H1 (cell line): ENCODE measurements around the gene EXOSC5. TPM values are rescaled to one million over a fixed set of nuclear protein-coding genes. Genes with fewer than 3 reads are reported as not detected.

ENCODE experiments used
- CTCF ChIA-PET: fragments of 300-600 bp; sonication (Branson Sonifier 250); formaldehyde crosslinking; loops from one replicate; lab custom pipeline; 2021; ENCODE audit not compliant: partially characterized antibody; lab: Charles Lee
- POLR2A ChIA-PET: fragments of 300-600 bp; sonication (Branson Sonifier 250); formaldehyde crosslinking; loops from one replicate; lab custom pipeline; 2021; ENCODE audit warnings: inconsistent platforms; ENCODE audit not compliant: partially characterized antibody; lab: Charles Lee
- DNase-seq, 2 experiments: peaks; one replicate each; pipeline versions ENCODE4 v3.0.0 to v3.0.0-alpha.2; 2010 to 2022; ENCODE audit warnings: low spot score in 2 of 2, low read depth in 1 of 2, mixed read lengths in 1 of 2
- FAIRE-seq: peaks from 2 replicates; lab custom pipeline; 2011; peaks lifted over from hg19 to GRCh38; lab: Jason Lieb, UNC
- H2AFZ ChIP-seq: 2 replicates; pipeline ENCODE4 v1.8.1; 2012; ENCODE audit warnings: low read length, inconsistent platforms
- H2AK5ac ChIP-seq: 2 replicates; pipeline ENCODE4 v1.6.1; 2013; ENCODE audit warnings: low read depth, low read length
- H2BK120ac ChIP-seq: replicated peaks from 2 replicates; pipeline ENCODE3; 2013; ENCODE audit warnings: low read depth, low read length, inconsistent platforms
- H2BK12ac ChIP-seq: 2 replicates; pipeline ENCODE4 v1.6.1; 2013; ENCODE audit warnings: low read depth, low read length
- H2BK15ac ChIP-seq: 2 replicates; pipeline ENCODE4 v1.6.1; 2013; ENCODE audit warnings: low read length
- H2BK20ac ChIP-seq: 2 replicates; pipeline ENCODE4 v1.6.1; 2013; ENCODE audit warnings: low read length
- H2BK5ac ChIP-seq: 2 replicates; pipeline ENCODE4 v1.6.1; 2013; ENCODE audit warnings: low read depth, low read length
- H3K14ac ChIP-seq: 2 replicates; pipeline ENCODE4 v1.6.1; 2013; ENCODE audit warnings: inconsistent platforms; ENCODE audit not compliant: insufficient read length
- H3K18ac ChIP-seq: 2 replicates; pipeline ENCODE4 v1.6.1; 2013; ENCODE audit warnings: low read length; ENCODE audit errors: extremely low read depth
- H3K23ac ChIP-seq: 2 replicates; pipeline ENCODE4 v1.6.1; 2013; ENCODE audit warnings: inconsistent platforms; ENCODE audit not compliant: insufficient read length
- H3K23me2 ChIP-seq: 2 replicates; pipeline ENCODE4 v1.6.1; 2013; ENCODE audit warnings: low read depth, low read length
- H3K27ac ChIP-seq: 2 replicates; pipeline ENCODE4 v1.6.1; 2011; ENCODE audit warnings: low read depth, low read length, inconsistent platforms
- H3K27me3 ChIP-seq, 4 experiments: replicated peaks in 1 of 4; 1 replicate in 1 of 4; 2 replicates in 3 of 4; pipeline versions ENCODE4 v1.6.1 to v1.8.1; 2011 to 2013; ENCODE audit warnings: low read length in 3 of 4, mild to moderate bottlenecking in 3 of 4, inconsistent platforms in 2 of 4, mixed read lengths in 2 of 4, moderate library complexity in 1 of 4; ENCODE audit not compliant: control insufficient read depth in 3 of 4, insufficient read depth in 3 of 4; ENCODE audit errors: extremely low read depth in 1 of 4
- H3K36me3 ChIP-seq, 4 experiments: 2 replicates each; pipeline versions ENCODE4 v1.6.1 to v1.8.1; 2011 to 2013; ENCODE audit warnings: mild to moderate bottlenecking in 4 of 4, low read length in 3 of 4, moderate library complexity in 2 of 4, control low read depth in 1 of 4, inconsistent platforms in 1 of 4; ENCODE audit not compliant: insufficient read depth in 4 of 4, control insufficient read depth in 2 of 4
- H3K4ac ChIP-seq: replicated peaks from 2 replicates; pipeline ENCODE3; 2013; ENCODE audit warnings: low read length, low read depth, mixed read lengths, inconsistent platforms; ENCODE audit not compliant: insufficient read length
- H3K4me1 ChIP-seq, 4 experiments: replicated peaks in 1 of 4; 1 replicate in 1 of 4; 2 replicates in 3 of 4; pipeline versions ENCODE4 v1.6.1 to v1.8.1; 2011 to 2013; ENCODE audit warnings: low read length in 3 of 4, inconsistent platforms in 2 of 4, mixed read lengths in 1 of 4; ENCODE audit not compliant: insufficient read depth in 4 of 4, control insufficient read depth in 3 of 4
- H3K4me2 ChIP-seq, 2 experiments: 2 replicates each; pipeline versions ENCODE4 v1.6.1 to v1.8.1; 2011 to 2013; ENCODE audit warnings: low read depth in 2 of 2, low read length in 2 of 2, control low read depth in 1 of 2, inconsistent platforms in 1 of 2, mild to moderate bottlenecking in 1 of 2; ENCODE audit not compliant: insufficient read depth in 1 of 2
- H3K4me3 ChIP-seq, 4 experiments: fragments of 200-600, 300-600 bp in 1 of 4; sonication (generic), shearing (Covaris generic), sonication (Bioruptor Twin) in 1 of 4; 2 replicates each; pipeline versions ENCODE4 v1.5.1 to v1.8.1; 2011 to 2016; ENCODE audit warnings: low read length in 4 of 4, low read depth in 3 of 4, control low read depth in 2 of 4, inconsistent platforms in 2 of 4, mild to moderate bottlenecking in 2 of 4, mixed read lengths in 1 of 4, moderate library complexity in 1 of 4; ENCODE audit not compliant: insufficient read depth in 2 of 4; ENCODE audit errors: extremely low read depth in 1 of 4
- H3K56ac ChIP-seq: replicated peaks from 2 replicates; pipeline ENCODE3; 2013; ENCODE audit warnings: low read depth, mild to moderate bottlenecking, mixed read lengths, low read length, inconsistent platforms; ENCODE audit not compliant: insufficient read length
- H3K79me1 ChIP-seq: 2 replicates; pipeline ENCODE4 v1.6.1; 2013; ENCODE audit warnings: low read depth, low read length, control low read depth
- H3K79me2 ChIP-seq, 2 experiments: 2 replicates each; pipeline versions ENCODE4 v1.6.1 to v1.8.1; 2012 to 2013; ENCODE audit warnings: low read length in 2 of 2, mild to moderate bottlenecking in 2 of 2, inconsistent platforms in 1 of 2; ENCODE audit not compliant: insufficient read depth in 2 of 2, control insufficient read depth in 1 of 2
- H3K9ac ChIP-seq, 4 experiments: replicated peaks in 1 of 4; 1 replicate in 1 of 4; 2 replicates in 3 of 4; pipeline versions ENCODE4 v1.6.1 to v1.8.1; 2011 to 2013; ENCODE audit warnings: low read depth in 3 of 4, low read length in 3 of 4, control low read depth in 2 of 4, mild to moderate bottlenecking in 2 of 4, moderate library complexity in 2 of 4, inconsistent platforms in 1 of 4; ENCODE audit errors: extremely low read depth in 1 of 4
- H3K9me3 ChIP-seq, 2 experiments: 2 replicates each; pipeline versions ENCODE4 v1.6.1 to v1.8.1; 2012 to 2013; ENCODE audit warnings: mild to moderate bottlenecking in 2 of 2, moderate library complexity in 2 of 2, control low read depth in 1 of 2, inconsistent platforms in 1 of 2, low read depth in 1 of 2, low read length in 1 of 2, mixed read lengths in 1 of 2; ENCODE audit not compliant: insufficient read depth in 2 of 2
- H4K20me1 ChIP-seq, 2 experiments: replicated peaks in 1 of 2; 2 replicates each; pipeline versions ENCODE3 to v1.8.1; 2011 to 2013; ENCODE audit warnings: inconsistent platforms in 2 of 2, low read length in 2 of 2, mild to moderate bottlenecking in 1 of 2; ENCODE audit not compliant: insufficient read depth in 2 of 2, control insufficient read depth in 1 of 2
- H4K5ac ChIP-seq: 2 replicates; pipeline ENCODE4 v1.6.1; 2013; ENCODE audit warnings: low read length, low read depth, mixed read lengths, inconsistent platforms; ENCODE audit not compliant: insufficient read length
- H4K8ac ChIP-seq: 2 replicates; pipeline ENCODE4 v1.8.0; 2013; ENCODE audit warnings: mild to moderate bottlenecking, moderate library complexity, low read length, inconsistent platforms; ENCODE audit not compliant: insufficient read depth; ENCODE audit errors: extremely low read depth
- H4K91ac ChIP-seq: replicated peaks from 2 replicates; pipeline ENCODE3; 2013; ENCODE audit warnings: low read length, mixed read lengths, inconsistent platforms; ENCODE audit not compliant: insufficient read length
- EP300 ChIP-seq, 2 experiments: IDR thresholded peaks; 1 replicate in 1 of 2; 2 replicates in 1 of 2; pipeline ENCODE4 v1.6.1; 2011 to 2012; ENCODE audit warnings: low read depth in 2 of 2, low read length in 2 of 2, mild to moderate bottlenecking in 2 of 2, borderline replicate concordance in 1 of 2, inconsistent platforms in 1 of 2, moderate library complexity in 1 of 2
- GTF2F1 ChIP-seq: IDR thresholded peaks from 2 replicates; pipeline ENCODE4 v1.6.1; 2012; ENCODE audit warnings: low read depth, low read length, improper control_type of control experiment, borderline replicate concordance
- KDM4A ChIP-seq: IDR thresholded peaks from one replicate; pipeline ENCODE4 v1.7.1; 2012; ENCODE audit warnings: low read depth, mild to moderate bottlenecking, moderate library complexity, low read length, inconsistent platforms; ENCODE audit not compliant: severe bottlenecking
- KDM5A ChIP-seq: fragments of 200-600 bp; IDR thresholded peaks from 2 replicates; pipeline ENCODE4 v1.7.1; 2012; ENCODE audit warnings: mild to moderate bottlenecking, low read length, inconsistent platforms, mixed read lengths
- SAP30 ChIP-seq: fragments of 300-600 bp; sonication (generic); IDR thresholded peaks from 2 replicates; pipeline ENCODE4 v1.7.1; 2012; ENCODE audit warnings: low read length, moderate library complexity, mild to moderate bottlenecking, inconsistent platforms; ENCODE audit not compliant: insufficient read depth, insufficient replicate concordance
- SP1 ChIP-seq: IDR thresholded peaks from 2 replicates; pipeline ENCODE4 v1.6.1; 2011; ENCODE audit warnings: low read depth, low read length
- SP4 ChIP-seq: IDR thresholded peaks from 2 replicates; pipeline ENCODE4 v1.6.1; 2012; ENCODE audit warnings: low read length, inconsistent platforms
- TAF1 ChIP-seq: IDR thresholded peaks from 2 replicates; pipeline ENCODE4 v1.6.1; 2011; ENCODE audit warnings: mild to moderate bottlenecking, low read depth, low read length
- TAF7 ChIP-seq: optimal IDR thresholded peaks from 2 replicates; pipeline ENCODE3; 2011; ENCODE audit warnings: low read depth, mild to moderate bottlenecking, inconsistent platforms, low read length, moderate library complexity, borderline replicate concordance
- YY1 ChIP-seq: IDR thresholded peaks from 2 replicates; pipeline ENCODE4 v1.6.1; 2011; ENCODE audit warnings: low read depth, mild to moderate bottlenecking, low read length
- WGBS, 2 experiments: shearing (Covaris generic) in 1 of 2; methylation state at CpG; one replicate each; pipeline versions ENCODE4 v1.1.6 to v1.1.7; 2013 to 2015; ENCODE audit warnings: low lambda C conversion rate in 2 of 2, mixed read lengths in 2 of 2, inconsistent platforms in 1 of 2, low coverage in 1 of 2, missing lambda C conversion rate in 1 of 2; ENCODE audit not compliant: insufficient replicate concordance in 2 of 2, insufficient coverage in 1 of 2, insufficient read length in 1 of 2; ENCODE audit errors: extremely low coverage in 1 of 2, missing lambda C conversion rate in 1 of 2; 5-methylcytosine and 5-hydroxymethylcytosine counted together
- polyA plus RNA-seq, 7 experiments: library from polyadenylated mRNA; depleted of rRNA in 3 of 7; stranded (reverse) in 5 of 7; unstranded in 2 of 7; fragments of >200 nt in 5 of 7; fragments of 200-250 nt in 2 of 7; gene quantifications; 1 replicate in 5 of 7; 2 replicates in 1 of 7; 4 replicates in 1 of 7; pipeline versions ENCODE4 v1.2.1 to v1.2.3, GENCODE V29; 2011 to 2013; ENCODE audit warnings: missing spikeins in 2 of 7, mixed read lengths in 2 of 7
- total RNA-seq: library from RNA; stranded (reverse); fragmentation: NEBNext Ultra II Directional; extraction: Animal tissue kit (Norgen Biotek cat#: 25700); gene quantifications from 2 replicates; pipeline ENCODE4 v1.2.1, GENCODE V29; 2021

The EXOSC5 gene
- total and polyA plus RNA-seq, 2 of the 8 experiments (the other 6 are each of a cell fraction or from before 2014, with no cell fraction given): 56.2 to 92.8 TPM

- Histone ChIP-seq H3K9ac (no peak within 1 kb of the TSS), H4K8ac (no peak within 1 kb of the TSS), H2BK12ac (no peak within 1 kb of the TSS), H3K56ac (no peak within 1 kb of the TSS), H2BK15ac (no peak within 1 kb of the TSS), H3K4me3 (no peak within 1 kb of the TSS), H3K18ac (no peak within 1 kb of the TSS), H3K23me2 (no peaks in the 10 kb centered on the region; the same call in 1 of the 2 replicates), H2AK5ac (no peak within 1 kb of the TSS), H2BK20ac (no peak within 1 kb of the TSS), H3K27me3 (0 out of 7 replicates have a peak, but pooled peaks cover 0 to 3% (median 0%) of the 10 kb centered on the region in 4 experiments), H3K4ac (no peak within 1 kb of the TSS), H4K20me1 (no peaks in the 10 kb centered on the region), H2AFZ (no peak within 1 kb of the TSS), H3K4me2 (no peak within 1 kb of the TSS), H2BK5ac (no peak within 1 kb of the TSS), H3K36me3 (peaks cover 0 to 5% (median 1%) of the 10 kb centered on the region in 4 experiments; a peak in 1 of 8 replicates), H3K79me1 (0 out of 2 replicates have a peak, but pooled peaks cover 4% of the 10 kb centered on the region), H3K79me2 (peaks cover 0 to 8% of the 10 kb centered on the region in 2 experiments; a peak in 1 of 4 replicates), H3K9me3 (no peaks in the 10 kb centered on the region), H4K5ac (no peak within 1 kb of the TSS), H3K27ac (no peak within 1 kb of the TSS), H3K4me1 (no peaks in the 10 kb centered on the region), H4K91ac (no peak within 1 kb of the TSS), H2BK120ac (no peak within 1 kb of the TSS), H3K23ac (no peak within 1 kb of the TSS), H3K14ac (no peak within 1 kb of the TSS)
- POLR2A ChIA-PET: interaction anchor here (0.8 kb wide), 1 partner anchor 10 kb away, joined by 4 read pairs; no protein-coding TSS in a partner anchor
- DNase-seq: no peak
- TF ChIP-seq KDM4A (no peak), SAP30 (no peak), GTF2F1 (no peak), TAF7 (no peak), SP4 (no peak), SP1 (no peak), YY1 (no peak), TAF1 (no peak), KDM5A (no peak), EP300 (IDR thresholded peaks at IDR 0.05; ENCODE audit: borderline replicate concordance in 1 of 2, low read depth in 2 of 2, low read length in 2 of 2) (no peak)
- CTCF ChIA-PET: interaction anchor here (0.6 to 20.4 kb wide), 5 partner anchors 10 to 139 kb away, joined by 3 to 364 read pairs (median 4); no protein-coding TSS in a partner anchor
- 81% methylated on average over 5 of the region's 7 CpGs; no CpG with 5 or more reads in 1 of the 2 experiments for WGBS, 2 experiments
- FAIRE-seq: no peak
These were observed 45.6 kb upstream of the EXOSC5 start, which contains the start of gene ERICH4 for GRCh38 chr19:41442473-41443355. Gene ERICH4 (plus strand): TSS chr19:41443156. CDS start chr19:41443170, 14 bp downstream.
